PFSK-1 (cell line): ENCODE results near the gene DMBT1.

Experiments
- REST ChIP-seq, 2 experiments: IDR thresholded peaks; 2 replicates each; pipeline versions ENCODE4 v1.6.1 to v1.8.0; 2011 to 2012; ENCODE audit warnings: low read depth in 2 of 2, low read length in 2 of 2, control low read depth in 1 of 2, inconsistent platforms in 1 of 2, mild to moderate bottlenecking in 1 of 2, moderate library complexity in 1 of 2; ENCODE audit not compliant: insufficient read depth in 1 of 2
- SIN3A ChIP-seq: IDR thresholded peaks from 2 replicates; pipeline ENCODE4 v1.6.1; 2012; ENCODE audit warnings: mild to moderate bottlenecking, low read length, moderate library complexity, borderline replicate concordance; ENCODE audit not compliant: insufficient read depth
- TAF1 ChIP-seq: IDR thresholded peaks from 2 replicates; pipeline ENCODE4 v1.6.1; 2012; ENCODE audit warnings: low read length, control low read depth, borderline replicate concordance; ENCODE audit not compliant: insufficient read depth

GRCh38 chr10:122592161-122592560 lies 31.6 kb downstream of the DMBT1 start:
- no peak for TF ChIP-seq TAF1
- TF ChIP-seq SIN3A, result no peak
- no peak for TF ChIP-seq REST (IDR thresholded peaks at IDR 0.05; ENCODE audit: insufficient read depth in 1 of 2, low read depth in 2 of 2, low read length in 2 of 2)
